ENCODE results near the gene NR2E1.

The NR2E1 gene

DNA sequence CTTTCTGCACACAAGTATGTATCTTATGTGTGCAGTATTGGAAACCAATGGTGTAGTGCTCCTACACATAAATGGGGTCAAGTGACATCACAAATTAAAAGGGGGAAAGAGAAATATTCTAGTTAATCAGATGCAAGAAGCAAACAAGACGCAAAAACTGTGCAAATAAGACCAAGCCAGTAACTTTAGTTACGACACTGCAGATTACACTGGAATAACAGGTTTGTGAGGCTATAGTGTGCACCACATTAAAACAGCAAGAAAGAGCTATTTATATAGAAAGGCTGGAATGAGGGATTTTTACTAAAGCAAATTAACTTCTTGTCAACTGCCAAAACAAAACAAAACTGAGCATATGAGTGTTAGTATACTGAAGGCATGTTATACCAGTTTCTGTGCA is 45.8 kb downstream of the NR2E1 start:
- no peak for DNase-seq

DNA sequence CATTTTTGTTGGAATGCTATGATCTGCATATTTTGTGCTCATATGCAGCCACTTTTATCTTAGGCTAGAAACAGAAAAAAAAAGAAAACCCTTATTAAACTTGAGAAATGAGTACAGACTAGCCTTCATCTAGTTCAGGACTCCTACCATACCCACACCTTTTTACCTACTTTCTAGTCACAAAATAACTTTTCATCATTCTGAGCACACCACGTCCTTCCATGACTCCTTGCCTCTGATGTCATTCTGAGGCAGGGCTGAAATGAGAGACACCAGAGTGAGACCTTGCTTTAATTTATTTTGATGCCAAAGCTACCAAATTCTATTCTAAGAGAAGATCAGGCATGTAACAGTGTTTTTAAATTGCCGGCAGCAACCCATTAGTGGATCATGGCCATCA is 56.2 kb downstream of the NR2E1 start:
- DNase-seq, result no peak

DNA sequence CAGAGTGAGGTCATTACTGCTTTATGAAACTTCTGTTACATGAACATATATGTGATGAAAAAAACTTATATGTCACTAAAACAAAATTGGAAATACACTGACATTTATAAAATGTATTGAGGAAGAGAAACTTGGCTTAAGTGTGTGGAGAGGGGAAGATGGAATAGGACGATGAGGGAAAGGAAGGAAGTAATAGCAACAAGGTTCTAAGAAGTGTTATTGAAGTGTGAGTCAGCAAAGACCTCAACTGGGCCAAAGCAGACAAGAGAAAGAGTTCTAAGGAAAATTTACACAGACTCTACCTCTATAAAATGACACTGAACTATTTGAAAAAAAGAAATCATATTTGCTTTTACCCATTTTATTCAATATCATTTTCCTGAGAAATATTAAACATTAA is 56.7 kb downstream of the NR2E1 start:
- DNase-seq, result no peak

DNA sequence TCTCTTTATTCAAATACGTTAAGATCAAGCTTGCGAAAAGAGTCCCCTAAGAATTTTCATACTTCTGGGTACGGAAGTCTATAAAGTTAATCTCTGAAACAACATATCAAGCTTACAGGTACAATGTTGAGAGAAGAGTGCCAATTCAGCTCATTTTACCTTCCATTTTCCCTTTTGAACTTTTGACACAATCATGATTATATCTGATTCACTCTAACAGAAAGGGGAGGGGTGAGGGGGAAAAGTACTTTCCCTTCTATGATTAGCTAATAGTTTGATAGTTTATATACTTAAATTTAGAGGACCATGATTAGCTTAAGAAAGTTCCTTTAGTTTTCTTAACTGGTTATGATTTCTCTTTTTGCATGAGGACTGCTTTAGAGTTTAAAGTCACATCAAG is 61.5 kb downstream of the NR2E1 start:
- DNase-seq, result no peak

DNA sequence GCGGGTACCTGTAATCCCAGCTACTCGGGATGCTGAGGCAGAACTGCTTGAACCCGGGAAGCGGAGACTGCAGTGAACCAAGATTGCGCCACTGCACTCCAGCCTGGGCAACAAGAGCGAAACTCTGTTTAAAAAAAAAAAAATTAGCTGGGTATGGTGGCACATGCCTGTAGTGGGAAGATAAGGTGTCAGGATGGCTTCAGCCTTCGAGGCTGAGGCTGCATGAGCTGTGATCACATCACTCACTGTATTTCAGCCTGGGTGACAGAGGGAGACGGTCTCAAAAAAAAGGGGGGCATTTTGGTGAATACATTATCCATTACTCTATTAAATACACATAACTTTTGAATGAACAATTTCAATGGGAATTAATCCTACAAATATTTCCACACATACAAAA is 62.6 kb downstream of the NR2E1 start:
- no peak for DNase-seq

DNA sequence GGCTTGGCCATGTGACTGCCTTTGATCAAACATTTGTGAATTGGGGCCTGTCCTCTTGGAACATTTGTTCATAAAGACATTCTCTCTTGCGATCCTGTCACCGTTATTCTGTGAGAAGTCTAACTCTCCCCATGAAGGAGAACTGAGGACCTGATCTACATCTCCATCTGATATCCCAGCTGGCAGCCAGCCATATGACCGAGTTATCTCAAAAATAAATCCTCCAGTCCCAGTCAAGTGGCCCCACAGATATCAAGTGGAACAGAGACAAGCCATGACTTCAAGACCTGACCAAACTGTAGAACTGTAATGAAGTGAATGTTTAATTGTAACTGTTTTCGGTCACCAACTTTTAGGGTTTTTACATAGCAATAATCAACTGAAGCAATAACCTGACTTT is 69.3 kb downstream of the NR2E1 start:
- DNase-seq, result no peak

DNA sequence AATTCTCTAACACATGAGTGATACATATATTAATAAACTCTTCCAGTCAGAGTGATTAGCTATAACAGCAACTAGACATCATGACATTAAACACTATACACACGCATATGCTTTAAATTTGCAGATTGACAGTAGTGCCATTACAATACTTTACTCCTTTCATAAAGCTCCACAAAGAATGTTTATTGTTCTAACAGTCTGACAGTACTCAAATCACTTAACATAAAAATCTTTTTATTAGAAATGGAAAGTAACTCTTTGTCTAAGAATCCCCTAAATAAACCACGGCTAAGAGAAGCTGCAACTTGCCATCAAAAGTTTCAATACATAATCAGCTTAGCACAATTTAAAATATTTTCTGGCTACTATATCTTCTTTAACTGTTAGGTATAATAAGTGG is 71.0 kb downstream of the NR2E1 start:
- no peak for DNase-seq

DNA sequence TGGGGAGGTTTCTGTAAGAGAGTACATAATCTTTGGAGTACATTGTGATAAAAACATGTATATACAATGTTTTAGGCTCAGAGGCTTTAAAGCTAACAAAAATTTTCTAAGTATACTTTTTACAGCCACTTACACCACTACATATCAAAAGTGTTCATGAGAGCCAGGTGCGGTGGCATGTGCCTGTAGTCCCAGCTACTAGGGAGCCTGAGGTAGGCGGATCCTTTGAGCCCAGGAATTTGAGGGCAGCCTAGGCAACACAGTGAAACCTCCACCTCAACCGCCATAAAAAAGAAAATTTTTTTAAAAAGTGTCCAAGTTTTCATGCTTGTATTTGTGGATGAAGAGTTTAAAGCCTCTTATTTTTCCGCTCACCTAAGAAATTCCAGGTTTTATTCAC is 72.5 kb downstream of the NR2E1 start:
- no peak for DNase-seq

All from activated CD4-positive, alpha-beta T cell treated with anti-CD3 and anti-CD28 coated beads, Interleukin-2, amount 50 U/mL, for 48 hours (primary cell).